GM19397 (cell line): ENCODE measurements around the gene TCF25.
"Not testable (repeated sequence)": the region's sequence is repeated elsewhere in the genome, so short reads cannot be mapped to it uniquely, and the experiment has no call there.

Source experiments
- ATAC-seq: cut with Tn5 transposase; IDR thresholded peaks from one replicate; pipeline ENCODE4 v1.9.1; 2021; ENCODE audit warnings: mild to moderate bottlenecking, moderate library complexity; ENCODE audit not compliant: unreplicated experiment

Gene TCF25

DNA sequence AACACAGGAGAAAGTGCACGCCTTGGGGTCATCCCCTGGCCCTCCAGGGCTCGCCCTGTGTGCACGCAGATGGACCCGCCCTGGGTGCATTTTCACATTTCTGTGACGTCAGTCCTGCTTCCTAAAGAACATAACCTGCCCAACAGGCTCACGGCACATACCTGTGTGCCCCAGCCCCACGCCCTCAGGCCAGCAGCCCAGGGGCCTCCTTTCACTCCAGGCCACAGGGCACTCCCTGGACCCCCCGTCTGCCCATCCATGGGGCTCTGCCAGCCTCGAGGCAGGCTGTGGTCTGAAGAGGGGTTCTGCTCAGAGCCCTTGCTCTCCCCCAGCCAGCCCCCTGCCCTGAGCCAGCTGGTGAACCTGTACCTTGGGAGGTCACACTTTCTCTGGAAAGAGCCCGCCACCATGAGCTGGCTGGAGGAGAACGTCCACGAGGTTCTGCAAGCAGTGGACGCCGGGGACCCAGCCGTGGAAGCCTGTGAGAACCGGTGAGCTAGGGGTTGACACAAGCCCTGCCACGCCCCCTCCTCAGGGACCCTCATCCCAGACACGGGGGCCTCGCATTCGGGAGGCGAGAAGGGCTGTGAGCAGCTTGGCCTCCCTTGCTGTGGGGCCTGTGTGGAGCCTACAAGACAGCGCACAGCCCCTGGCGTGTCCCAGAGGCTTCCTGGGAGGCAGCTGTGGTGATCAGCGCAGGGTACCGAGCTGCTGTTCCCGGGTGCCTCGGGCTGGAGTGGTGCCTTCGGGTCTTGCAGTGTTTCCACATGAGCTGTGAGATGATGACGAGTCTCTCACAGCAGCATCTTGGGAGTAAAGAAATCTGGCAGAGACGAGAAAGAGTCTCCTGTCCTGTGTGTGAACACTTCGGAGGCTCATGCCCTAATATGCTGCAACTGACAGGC, 31.5 kb downstream of the TCF25 start:
- no peak for ATAC-seq

DNA sequence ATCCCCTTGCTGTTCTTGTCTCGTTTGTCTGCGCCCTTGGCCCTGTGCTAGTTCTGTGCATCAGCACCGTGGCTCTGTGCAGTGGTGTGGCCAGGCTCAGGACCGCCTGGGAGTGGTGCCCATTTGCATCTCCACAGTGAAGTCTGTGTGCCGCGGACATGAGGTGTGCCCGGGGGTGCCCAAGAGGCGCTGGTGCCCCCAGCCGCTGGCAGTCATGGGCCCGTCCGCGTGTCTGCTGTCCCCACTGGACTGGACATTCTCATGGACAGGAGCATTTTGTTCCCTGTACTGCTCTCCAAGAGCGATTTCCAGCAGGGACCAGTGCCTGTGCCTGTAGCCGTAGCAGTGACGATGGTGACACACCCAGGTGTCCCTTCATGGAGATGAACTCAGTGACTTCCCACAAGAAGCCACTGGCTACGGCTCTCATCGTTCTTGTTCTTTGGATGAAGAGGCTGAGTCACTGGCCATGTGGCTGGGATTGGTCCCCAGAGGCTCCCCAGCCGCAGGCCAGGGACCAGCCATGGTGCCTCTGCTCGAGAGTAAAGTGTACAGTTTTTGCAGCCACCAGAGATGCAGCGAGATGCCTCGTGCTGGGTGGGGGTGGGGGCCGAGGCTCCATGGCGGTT, 32.2 kb downstream of the TCF25 start:
- ATAC-seq: no peak

DNA sequence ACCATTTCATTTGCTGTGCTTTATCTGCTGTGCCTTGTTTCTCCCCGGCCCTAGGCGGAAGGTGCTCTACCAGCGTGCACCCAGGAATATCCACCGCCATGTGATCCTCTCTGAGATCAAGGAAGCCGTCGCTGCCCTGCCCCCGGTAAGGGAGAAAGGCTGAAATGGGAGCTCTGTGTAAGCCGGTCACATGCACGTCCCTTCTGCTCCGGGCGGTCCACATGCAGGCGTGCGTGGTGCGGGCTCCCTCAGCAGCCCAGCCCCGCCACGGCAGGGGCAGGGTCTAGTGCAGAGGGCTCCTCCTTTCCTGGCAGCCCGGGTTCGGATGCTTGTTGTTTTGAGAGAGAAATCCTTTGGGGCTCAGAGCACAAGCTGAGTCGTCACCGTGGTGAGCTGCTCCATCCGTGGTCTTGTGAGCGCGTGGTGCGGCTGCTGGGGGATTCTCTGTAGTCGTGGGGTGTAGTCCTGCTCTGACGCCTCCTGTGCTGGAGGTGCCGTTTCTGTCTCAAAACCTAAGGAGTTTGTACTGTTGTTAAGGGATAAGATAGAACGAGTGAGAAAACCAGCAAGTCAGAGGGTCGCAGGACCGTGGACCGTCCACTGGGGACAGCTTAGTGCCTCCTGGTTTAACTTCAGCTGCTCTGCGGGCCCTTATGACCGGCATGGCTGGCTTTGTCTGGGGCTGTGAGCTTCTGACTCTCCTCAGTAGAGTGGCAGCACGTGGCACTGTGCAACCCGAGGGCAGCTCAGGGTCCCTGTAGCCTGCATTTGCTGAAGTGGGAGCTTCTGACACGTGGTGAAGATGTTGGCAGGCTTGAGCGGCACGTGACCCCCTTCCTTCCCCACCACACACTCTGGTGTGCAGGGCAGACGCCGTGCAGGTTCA, 33.0 kb downstream of the TCF25 start:
- ATAC-seq: no peak

DNA sequence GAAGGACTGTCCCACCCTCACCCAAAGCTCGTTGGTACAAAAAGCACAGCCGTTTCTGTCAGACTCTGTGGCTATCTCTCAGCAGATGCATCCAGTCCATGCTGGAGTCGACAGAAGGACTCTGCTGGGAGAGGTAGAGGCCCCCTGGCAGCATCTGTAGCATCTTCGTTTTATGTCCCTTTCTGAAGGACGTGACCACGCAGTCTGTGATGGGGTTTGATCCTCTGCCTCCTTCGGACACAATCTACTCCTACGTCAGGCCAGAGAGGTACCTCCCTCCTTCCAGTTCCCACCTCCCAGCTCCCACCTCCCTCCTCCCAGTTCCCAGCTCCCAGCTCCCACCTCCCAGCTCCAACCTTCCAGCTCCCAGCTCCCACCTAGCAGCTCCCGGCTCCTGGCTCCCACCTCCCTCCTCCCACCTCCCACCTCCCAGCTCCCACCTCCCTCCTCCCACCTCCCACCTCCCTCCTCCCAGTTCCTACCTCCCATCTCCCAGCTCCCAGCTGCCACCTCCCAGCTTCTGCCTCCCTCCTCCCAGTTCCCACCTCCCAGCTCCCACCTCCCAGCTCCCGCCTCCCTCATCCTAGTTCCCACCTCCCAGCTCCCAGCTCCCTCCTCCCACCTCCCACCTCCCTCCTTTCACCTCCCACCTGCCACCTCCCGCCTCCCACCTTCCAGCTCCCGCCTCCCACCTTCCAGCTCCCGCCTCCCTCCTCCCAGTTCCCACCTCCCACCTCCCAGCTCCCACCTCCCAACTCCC, 33.8 kb downstream of the TCF25 start:
- no peak for ATAC-seq

DNA sequence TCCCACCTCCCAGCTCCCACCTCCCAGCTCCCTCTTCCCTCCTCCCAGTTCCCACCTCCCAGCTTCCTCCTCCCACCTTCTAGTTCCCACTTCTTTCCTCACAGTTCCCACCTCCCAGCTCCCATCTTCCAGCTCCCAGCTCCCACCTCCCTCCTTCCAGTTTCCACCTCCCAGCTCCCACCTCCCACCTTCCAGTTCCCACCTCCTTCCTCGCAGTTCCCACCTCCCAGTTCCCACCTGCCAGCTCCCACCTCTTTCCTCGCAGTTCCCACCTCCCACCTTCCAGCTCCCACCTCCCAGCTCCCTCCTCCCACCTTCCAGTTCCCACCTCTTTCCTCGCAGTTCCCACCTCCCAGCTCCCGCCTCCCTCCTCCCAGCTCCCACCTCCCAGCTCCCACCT, 34.8 kb downstream of the TCF25 start:
- ATAC-seq: no peak

DNA sequence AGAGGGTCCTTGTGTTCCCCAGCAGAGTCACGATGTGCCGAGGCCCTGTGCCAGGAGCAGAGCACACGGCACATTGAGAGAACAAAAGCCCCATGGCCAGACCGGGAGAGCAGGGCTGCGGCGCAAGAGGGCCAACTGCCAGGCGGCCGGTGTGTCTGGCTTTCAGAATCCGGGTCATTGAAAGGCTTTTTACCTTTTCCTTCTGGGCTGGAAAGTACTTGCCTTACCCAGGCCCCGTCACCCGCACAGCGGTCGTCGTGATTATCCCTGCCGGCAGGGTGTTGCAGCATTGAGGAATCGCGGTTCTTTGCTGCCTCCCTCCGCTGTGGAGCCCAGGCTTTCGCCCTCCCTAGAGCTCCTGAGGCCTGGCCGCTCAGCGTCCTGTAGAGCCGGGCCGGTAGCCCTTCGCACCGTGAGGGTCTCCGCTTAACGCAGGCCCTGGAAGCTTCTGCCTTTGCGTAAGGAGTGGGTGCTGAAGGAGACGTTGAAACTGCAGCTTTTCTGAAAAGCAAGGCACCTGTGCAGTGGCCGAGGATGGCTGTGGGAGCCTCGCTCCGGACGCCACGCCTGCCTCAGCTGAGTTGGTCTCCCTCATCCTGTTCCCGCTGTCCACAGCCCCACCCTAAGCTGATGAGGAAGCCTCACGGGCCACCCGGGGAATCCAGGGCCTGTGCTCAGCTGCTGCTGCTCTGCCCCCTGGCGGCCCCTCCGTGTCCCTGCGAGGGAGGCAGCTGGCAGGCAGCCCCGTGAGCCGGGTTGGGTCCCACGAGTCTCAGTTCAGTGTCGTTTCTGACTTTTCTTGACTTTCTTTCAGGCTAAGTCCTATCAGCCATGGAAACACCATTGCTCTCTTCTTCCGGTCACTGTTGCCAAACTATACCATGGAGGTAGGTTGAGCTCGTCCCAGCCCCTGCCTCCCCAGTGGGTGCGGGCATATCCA, 36.7 kb downstream of the TCF25 start:
- ATAC-seq: no peak

DNA sequence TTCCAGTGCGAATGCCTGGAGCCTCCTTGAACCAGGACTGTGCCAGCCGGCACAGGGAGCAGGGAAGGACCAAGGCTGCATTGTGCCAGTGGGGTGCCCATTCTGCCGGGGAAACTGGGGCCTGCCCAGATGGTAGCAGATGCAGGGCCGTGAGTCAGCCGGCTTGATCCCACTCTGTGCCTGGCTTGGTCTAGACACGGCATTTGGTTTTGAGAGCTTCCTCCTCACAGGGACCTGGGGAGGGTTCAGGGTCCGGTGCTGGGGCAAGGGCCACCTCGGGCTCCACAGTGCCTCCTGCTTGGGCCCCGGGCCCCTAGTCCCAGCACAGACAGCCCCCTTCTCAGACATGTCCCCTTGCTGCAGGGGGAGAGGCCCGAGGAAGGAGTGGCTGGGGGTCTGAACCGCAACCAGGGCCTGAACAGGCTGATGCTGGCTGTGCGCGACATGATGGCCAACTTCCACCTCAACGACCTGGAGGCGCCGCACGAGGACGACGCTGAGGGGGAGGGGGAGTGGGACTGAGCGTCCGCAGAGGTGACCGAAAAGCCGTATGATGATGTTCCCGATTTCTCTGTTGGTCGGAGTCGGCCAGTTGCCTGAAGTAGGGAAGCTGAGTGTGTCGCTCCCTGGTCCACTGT, 37.4 kb downstream of the TCF25 start:
- no peak for ATAC-seq

DNA sequence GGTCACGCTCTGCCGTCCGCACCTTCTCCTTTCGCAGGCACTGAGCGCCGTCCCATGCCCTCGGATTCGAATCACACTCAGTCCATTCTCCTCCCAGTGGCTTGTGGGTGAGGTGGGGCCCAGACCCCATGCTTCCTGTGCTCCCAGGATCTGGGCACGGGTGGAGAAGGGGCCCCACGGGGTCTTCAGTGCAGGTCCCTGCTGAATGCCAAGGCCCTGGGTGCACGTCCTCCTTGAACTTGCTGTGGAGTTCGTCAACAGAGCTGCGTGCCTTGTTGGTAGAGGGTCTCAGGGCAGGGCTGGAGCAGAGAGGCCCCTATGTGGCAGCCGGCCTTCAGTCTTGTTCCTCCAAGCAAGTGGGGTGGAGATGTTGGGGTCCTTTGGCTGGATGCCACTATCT, 38.0 kb downstream of the TCF25 start:
- ATAC-seq: no peak

DNA sequence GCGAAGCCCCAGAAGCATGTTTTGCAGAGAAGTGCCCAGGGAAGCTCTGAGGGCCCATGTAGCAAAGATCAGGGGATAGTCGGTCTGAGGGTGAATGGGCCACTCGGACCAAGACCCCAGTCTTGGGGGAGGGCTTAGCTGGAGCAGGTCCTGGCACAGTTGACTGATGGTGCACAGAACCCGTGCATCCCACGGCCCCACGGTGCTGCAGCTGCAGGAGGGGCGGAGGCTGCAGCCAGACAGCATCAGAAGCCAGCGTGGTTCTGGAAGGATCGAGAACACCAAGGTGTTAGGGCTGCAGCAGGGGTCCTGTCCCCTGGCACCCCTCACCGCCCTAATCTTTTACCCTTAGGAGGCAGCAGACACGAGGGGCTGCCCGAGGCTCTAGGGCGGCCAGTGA, 38.8 kb downstream of the TCF25 start:
- ATAC-seq: no peak

DNA sequence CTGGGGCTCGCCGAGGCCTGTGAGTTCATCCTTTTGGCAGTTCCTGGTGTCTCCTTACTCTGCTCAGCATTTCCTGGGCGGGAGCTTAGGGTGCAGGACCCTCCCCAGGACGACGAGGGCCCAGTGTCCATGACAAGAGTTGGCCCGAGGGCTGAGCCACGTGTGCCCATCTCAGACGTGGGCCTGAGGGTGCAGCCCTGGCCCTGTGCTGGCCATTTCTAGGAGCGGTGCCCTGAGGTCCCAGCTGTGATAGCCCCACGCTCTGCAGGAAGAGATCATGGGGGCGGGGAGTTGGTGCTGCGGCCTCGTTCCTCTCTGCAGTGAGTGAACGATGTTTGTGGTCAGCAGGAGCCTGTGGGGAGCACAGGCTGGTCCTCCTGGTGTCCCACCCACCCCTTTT, 39.2 kb downstream of the TCF25 start:
- ATAC-seq: no peak

DNA sequence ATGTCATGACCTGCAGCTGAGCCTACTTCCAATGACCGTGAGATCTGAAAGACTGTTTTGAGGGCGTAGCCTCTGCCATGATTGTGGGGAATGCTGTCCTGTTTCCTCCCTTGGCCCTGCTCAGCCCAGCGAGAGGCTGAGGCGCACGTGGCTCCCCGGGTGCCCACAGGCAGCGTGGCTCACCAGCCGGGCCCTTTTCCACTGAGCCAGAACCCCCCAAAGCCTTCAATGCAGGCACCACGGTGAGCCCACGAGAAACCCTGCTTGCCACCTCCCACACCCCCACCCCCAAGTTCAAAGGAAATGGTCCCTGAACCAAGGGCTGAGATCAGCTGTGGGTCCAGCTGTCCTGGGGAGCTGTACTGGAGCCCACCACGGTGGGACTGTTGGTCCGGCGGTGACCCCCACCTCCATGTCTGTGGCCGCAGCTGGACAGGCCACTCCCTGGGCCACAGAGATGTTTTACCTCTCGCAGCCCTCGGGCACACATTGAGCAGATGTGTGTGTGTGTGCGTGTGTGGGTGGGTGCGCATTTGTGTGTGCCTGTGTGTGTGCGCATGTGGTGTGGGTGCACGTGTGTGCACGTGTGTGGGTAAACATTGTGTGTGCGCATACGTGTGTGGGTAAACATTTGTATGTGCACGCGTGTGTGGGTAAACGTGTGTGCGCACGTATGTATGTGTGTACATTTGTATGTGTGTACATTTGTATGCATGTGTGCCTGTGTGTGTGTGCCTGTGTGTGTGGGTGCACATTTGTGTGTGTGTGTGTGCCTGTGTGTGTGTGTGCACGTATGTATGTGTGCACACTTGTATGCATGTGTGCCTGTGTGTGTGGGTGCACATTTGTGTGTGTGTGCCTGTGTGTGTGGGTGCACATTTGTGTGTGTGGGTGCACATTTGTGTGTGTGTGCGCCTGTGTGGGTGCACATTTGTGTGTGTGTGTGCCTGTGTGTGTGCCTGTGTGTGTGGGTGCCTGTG, 40.3 kb downstream of the TCF25 start:
- ATAC-seq: no peak

DNA sequence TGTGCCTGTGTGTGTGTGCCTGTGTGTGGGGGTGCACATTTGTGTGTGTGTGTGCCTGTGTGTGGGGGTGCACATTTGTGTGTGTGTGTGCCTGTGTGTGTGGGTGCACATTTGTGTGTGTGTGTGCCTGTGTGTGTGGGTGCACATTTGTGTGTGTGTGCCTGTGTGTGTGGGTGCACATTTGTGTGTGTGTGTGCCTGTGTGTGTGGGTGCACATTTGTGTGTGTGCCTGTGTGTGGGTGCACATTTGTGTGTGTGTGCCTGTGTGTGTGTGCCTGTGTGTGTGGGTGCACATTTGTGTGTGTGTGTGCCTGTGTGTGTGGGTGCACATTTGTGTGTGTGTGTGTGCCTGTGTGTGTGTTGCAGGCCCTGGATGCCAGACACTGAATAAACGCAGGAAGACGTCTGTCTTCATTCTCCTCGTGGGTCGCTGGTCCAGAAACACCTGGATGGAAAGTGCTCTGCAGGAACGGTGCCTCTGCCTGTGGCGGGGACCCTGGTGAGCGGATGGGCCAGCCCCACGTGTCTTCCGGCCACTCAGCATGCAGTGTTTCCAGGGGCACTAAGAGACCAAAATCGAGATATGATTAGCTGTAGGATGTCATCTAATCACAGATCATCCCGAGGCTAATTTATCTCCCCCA, 41.4 kb downstream of the TCF25 start:
- ATAC-seq: not testable (repeated sequence)

DNA sequence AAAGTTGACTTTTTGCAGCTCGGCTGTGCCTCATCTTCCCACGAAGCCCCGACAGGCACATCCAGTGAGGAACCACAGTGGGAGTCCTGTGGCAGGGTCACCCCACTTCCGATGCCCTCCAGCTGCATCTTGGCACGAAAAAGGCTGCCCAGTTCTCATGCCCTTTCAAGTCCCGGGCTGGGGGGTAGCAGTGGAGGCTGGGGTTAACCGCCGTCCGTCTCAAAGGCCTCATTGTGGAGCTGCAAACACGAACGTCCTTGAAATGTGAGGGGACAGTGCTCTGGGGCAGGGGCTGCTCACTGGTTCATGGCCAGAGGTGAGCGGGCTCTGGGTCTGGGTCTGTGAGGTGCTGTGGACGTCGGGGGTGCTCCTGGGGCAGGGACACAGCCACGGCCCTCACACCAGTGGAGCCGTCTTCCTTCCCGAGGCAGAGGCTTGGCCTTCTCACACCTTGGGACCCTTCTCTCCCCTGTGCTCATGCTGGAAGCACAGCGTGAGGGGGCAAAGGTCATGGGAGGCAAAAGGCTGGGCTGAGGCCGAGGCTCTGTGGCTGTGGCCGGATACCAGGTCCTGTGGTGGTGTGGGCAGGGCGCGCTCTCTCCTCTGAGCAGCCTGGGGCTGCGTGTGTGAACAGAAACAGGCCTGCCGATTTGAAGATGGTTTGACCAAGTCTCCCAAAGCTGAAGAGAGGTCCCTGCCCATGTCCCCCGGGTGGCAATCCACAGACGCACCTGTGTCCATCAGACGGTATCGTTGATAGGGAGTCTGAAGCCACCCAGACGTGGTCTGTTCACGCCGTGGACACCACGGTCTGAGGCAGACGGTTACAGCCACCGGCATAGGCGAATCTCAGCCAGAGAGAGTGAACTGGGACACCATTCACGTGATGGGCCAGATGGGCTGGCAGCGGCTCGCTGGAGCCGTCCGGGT, 42.2 kb downstream of the TCF25 start:
- no peak for ATAC-seq

DNA sequence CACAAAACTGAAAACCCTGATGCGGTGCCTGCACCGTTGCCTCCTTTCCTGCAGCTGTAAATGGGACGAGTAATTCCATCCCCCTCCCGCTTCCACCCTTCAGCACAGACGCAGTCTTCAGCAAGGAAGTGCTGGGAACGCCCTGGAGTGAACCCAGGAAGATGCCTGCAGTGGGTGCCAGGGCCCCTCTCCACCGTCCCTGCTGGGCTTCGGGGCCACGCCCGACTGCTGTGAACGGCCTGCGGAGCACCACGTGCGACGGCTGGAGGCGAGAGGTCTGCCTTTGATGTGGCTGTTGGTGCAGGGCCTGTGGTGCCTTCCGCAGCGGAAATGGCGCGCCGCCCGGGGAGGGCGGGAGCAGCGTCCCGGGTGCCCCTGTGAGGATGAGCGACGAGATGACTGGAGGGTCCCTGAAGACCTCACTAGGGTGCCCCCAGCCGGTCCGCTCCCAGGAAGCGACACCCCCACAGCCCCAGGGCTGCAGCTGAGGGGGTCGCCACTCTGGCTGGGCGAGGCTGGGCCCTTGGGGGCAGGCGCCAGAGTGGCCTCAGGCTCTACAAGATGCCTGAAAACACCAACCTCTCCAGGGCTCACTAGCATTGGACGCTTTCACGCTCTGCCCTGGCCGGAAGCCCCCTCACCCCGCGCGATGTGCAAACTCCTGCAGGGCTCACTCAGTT, 44.5 kb downstream of the TCF25 start:
- peak; percentile 70 for ATAC-seq

DNA sequence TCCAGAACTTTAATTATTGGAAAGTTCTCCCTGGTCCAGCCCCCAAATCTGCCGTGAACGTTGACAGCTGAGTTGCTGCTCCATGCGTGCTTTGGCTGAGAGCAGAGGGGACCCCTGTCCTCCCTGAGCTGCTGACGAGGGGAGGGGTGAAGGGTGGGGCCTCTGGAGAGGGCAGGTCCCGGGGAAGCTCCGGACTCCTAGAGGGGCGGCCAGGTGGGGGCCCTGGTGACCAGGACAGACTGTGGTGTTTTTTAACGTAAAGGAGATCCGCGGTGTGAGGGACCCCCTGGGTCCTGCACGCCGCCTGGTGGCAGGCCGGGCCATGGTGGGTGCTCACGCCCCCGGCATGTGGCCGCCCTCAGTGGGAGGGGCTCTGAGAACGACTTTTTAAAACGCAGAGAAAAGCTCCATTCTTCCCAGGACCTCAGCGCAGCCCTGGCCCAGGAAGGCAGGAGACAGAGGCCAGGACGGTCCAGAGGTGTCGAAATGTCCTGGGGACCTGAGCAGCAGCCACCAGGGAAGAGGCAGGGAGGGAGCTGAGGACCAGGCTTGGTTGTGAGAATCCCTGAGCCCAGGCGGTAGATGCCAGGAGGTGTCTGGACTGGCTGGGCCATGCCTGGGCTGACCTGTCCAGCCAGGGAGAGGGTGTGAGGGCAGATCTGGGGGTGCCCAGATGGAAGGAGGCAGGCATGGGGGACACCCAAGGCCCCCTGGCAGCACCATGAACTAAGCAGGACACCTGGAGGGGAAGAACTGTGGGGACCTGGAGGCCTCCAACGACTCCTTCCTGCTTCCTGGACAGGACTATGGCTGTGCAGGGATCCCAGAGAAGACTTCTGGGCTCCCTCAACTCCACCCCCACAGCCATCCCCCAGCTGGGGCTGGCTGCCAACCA, 45.3 kb downstream of the TCF25 start, which contains the start of gene MC1R:
Gene MC1R (plus strand): TSS at position 410 of the 895 bp plus-strand sequence. CDS start 397 bp downstream, at position 807.
- ATAC-seq: peak; percentile 26
